Right lobe of liver (tissue), 6 donors: ENCODE measurements around the gene TDRD7. TPM values are rescaled to one million over a fixed set of nuclear protein-coding genes. Genes with fewer than 3 reads are reported as not detected.
A peak's percentile ranks its signal among the peaks of the same experiment; 100 is the strongest.

Source experiments
- ATAC-seq, 4 donors: fragments of 200-7000 bp; cut with Tn5 transposase; one replicate each; pipeline ENCODE4 v1.9.1; 2020; ENCODE audit warnings: mild to moderate bottlenecking in 4 of 4, moderate library complexity in 4 of 4
- DNase-seq, 3 donors: peaks; one replicate each; pipeline ENCODE4 v3.0.0-alpha.2; 2020
- H3K27ac ChIP-seq, 3 donors: fragments of 200-600 bp; one replicate each; pipeline ENCODE4 v1.8.0; 2022
- H3K27me3 ChIP-seq, 2 donors: fragments of 200-600 bp; one replicate each; pipeline ENCODE4 v1.8.0; 2022
- H3K36me3 ChIP-seq, 4 donors: fragments of 200-600 bp; sonication (generic) in 1 of 4; one replicate each; pipeline versions ENCODE4 v1.5.1 to v1.8.0; 2017 to 2022; ENCODE audit warnings: control low read depth in 1 of 4
- H3K4me1 ChIP-seq, 4 donors: fragments of 200-600 bp; sonication (generic) in 1 of 4; one replicate each; pipeline versions ENCODE4 v1.5.1 to v1.8.0; 2017 to 2022; ENCODE audit warnings: control low read depth in 1 of 4
- H3K4me3 ChIP-seq, 3 donors: fragments of 200-600 bp; one replicate each; pipeline ENCODE4 v1.8.0; 2022
- H3K9me3 ChIP-seq, 4 donors: fragments of 200-600 bp; sonication (generic) in 1 of 4; one replicate each; pipeline versions ENCODE4 v1.5.1 to v1.8.0; 2017 to 2022; ENCODE audit warnings: control low read depth in 1 of 4
- CTCF ChIP-seq, 4 donors: fragments of 200-600 bp in 3 of 4; fragments of 450-650 bp in 1 of 4; IDR thresholded peaks; one replicate each; pipeline versions ENCODE4 v1.5.1 to v1.8.0; 2016 to 2022; ENCODE audit warnings: antibody characterized with exemption in 4 of 4, mild to moderate bottlenecking in 2 of 4
- POLR2A ChIP-seq: fragments of 450-650 bp; IDR thresholded peaks from one replicate; pipeline ENCODE4 v1.6.1; 2017; ENCODE audit warnings: antibody characterized with exemption, mild to moderate bottlenecking
- WGBS: methylation state at CpG from one replicate; pipeline ENCODE4 v1.1.6; 2018; ENCODE audit warnings: low coverage, low lambda C conversion rate; ENCODE audit not compliant: insufficient coverage; ENCODE audit errors: missing lambda C conversion rate; 5-methylcytosine and 5-hydroxymethylcytosine counted together
- intact Hi-C, 2 donors: fragments of 100-400 bp; cut with DNase I; formaldehyde crosslinking; loops; one replicate each; pipeline versions ENCODE4 v1.11.2 to v1.14.1; 2022
- total RNA-seq, 6 experiments: library from RNA; depleted of rRNA in 2 of 6; stranded (reverse); fragments of >200 nt in 2 of 6; fragmentation: NEBNext Ultra II Directional in 3 of 6; extraction: Animal tissue kit (Norgen Biotek cat#: 25700) in 3 of 6; gene quantifications; one replicate each; pipeline versions ENCODE4 v1.1.0 to v1.2.4, GENCODE V29; 2016 to 2023
- donor health status: DM: no; HTN: yes; CAD: no.
- donor health status: DM: no; HTN: no; CAD: no.
- donor health status: DM: no; HTN: no; CAD: no.
- donor health status: DM: no; HTN: yes; CAD: no.
- donor health status: DM: no; HTN: yes; CAD: no.

Gene TDRD7
- total RNA-seq, 6 experiments from 2014 or later, result 4.2 to 8.7 (median 6.8) TPM

- TF ChIP-seq POLR2A, result no peak
- TF ChIP-seq CTCF (IDR thresholded peaks at IDR 0.05), result no peak
- no peaks in the 10 kb centered on the region for H3K9me3 ChIP-seq
- intact Hi-C loops, result no loop called here
- peak overlapping the region; percentile 90 to 99 (median 94) for H3K4me3 ChIP-seq
- no peaks in the 10 kb centered on the region for H3K36me3 ChIP-seq
- no peak for DNase-seq
- no peaks in the 10 kb centered on the region for H3K27me3 ChIP-seq
- peaks cover 0 to 24% (median 3%) of the 10 kb centered on the region in 4 donors for H3K4me1 ChIP-seq
- H3K27ac ChIP-seq, result peak overlapping the region; percentile 72 to 89 (median 78)
- 10% methylated on average over 8 of the region's 16 CpGs for WGBS
- peak in 1 of 4 donors; percentile 4 for ATAC-seq
These were observed 910 bp downstream of the TDRD7 start for GRCh38 chr9:97412626-97413385.

- H3K9me3 ChIP-seq, result no peaks in the 10 kb centered on the region
- WGBS, result 57% methylated on average over 3 of the region's 4 CpGs
- intact Hi-C loops, result no loop called here
- no peak for TF ChIP-seq CTCF (IDR thresholded peaks at IDR 0.05)
- no peak for TF ChIP-seq POLR2A
- H3K36me3 ChIP-seq, result no peaks in the 10 kb centered on the region
- ATAC-seq (no peak), DNase-seq (no peak)
- no peak overlapping the region for H3K27ac ChIP-seq
- H3K4me1 ChIP-seq, result peaks cover 0 to 24% (median 3%) of the 10 kb centered on the region in 4 donors
- H3K4me3 ChIP-seq, result no peak overlapping the region
- H3K27me3 ChIP-seq, result no peaks in the 10 kb centered on the region
These were observed 1.6 kb downstream of the TDRD7 start for GRCh38 chr9:97413462-97413861.

- H3K27ac ChIP-seq, result no peak overlapping the region
- H3K4me3 ChIP-seq, result no peak overlapping the region
- intact Hi-C loops, result no loop called here
- peaks cover 0 to 27% (median 3%) of the 10 kb centered on the region in 4 donors for H3K4me1 ChIP-seq
- no peaks in the 10 kb centered on the region for H3K9me3 ChIP-seq
- H3K36me3 ChIP-seq, result no peaks in the 10 kb centered on the region
- H3K27me3 ChIP-seq, result no peaks in the 10 kb centered on the region
- DNase-seq (no peak), ATAC-seq (peak in 2 of 4 donors; percentile 14 to 33)
- 16% methylated on average over 2 of the region's 2 CpGs for WGBS
- TF ChIP-seq CTCF (IDR thresholded peaks at IDR 0.05) (no peak), POLR2A (no peak)
These were observed 3.2 kb downstream of the TDRD7 start for GRCh38 chr9:97415146-97415545.

GRCh38 chr9:97418880-97419279 lies 7.0 kb downstream of the TDRD7 start:
- no peaks in the 10 kb centered on the region for H3K36me3 ChIP-seq
- WGBS, result 86% methylated on average over 1 of the region's 3 CpGs
- no peak for ATAC-seq
- no peaks in the 10 kb centered on the region for H3K9me3 ChIP-seq
- intact Hi-C loops, result no loop called here
- no peak for TF ChIP-seq POLR2A
- TF ChIP-seq CTCF (IDR thresholded peaks at IDR 0.05), result no peak
- no peak for DNase-seq
- H3K4me3 ChIP-seq, result no peak overlapping the region
- H3K27me3 ChIP-seq, result no peaks in the 10 kb centered on the region
- peaks cover 0 to 12% (median 3%) of the 10 kb centered on the region in 4 donors for H3K4me1 ChIP-seq
- no peak overlapping the region for H3K27ac ChIP-seq
